Measurements from ENCODE around the gene EIPR1. TPM values are rescaled to one million over a fixed set of nuclear protein-coding genes. Genes with fewer than 3 reads are reported as not detected.

The EIPR1 gene
- polyA plus RNA-seq, 1 experiment: 49.2 TPM

DNA sequence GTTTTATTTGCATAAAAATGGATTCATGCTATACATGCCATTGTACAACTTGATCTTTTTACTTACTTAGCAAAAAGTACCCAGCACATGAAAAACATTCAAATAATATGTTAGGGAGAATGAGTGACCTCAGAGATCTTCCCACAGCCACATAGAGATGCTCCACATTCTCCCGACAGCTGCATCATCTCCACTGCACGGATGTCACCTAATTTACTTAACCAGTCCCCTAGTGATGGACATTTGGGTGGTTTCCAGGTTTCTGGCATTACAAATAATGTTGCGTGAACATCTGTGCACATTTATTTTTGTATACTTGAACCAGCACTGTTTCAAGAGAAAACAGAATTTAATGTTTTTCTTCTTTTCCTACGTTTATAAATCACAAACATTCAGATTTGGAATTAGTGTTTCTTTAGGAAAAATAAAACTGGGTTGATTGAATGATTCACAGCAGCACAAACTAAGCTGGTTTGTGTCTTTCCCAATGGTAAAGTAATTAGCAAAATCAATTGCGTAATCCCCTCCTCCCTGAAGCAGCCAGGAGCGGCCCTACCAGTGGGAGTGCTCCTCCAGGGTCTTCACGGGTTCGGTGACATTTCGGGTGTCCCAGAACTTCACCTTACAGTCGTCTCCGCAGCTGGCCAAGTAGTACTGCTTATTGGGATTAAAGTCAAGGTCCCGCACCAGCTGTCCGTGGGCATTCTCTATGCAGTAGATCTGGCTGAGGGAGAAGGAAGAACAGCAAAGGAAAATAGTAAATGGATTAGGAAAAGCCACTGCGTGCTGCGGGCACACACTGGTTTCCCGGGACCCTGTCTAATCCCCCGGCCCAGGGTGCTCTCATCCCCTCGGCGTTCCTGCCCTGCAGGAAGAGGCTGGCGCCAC, 183.9 kb downstream of the EIPR1 start:
- no peaks in the 10 kb centered on the region for H3K27me3 ChIP-seq (ENCODE audit: control insufficient read depth, insufficient read depth, low read length)
- no peak overlapping the region for H3K4me3 ChIP-seq (ENCODE audit: low read depth, low read length)
- CTCF ChIA-PET: no interaction called here
- no peak for DNase-seq (ENCODE audit: low read depth)
- POLR2A ChIA-PET: no interaction called here
- TF ChIP-seq, protein P1, sequence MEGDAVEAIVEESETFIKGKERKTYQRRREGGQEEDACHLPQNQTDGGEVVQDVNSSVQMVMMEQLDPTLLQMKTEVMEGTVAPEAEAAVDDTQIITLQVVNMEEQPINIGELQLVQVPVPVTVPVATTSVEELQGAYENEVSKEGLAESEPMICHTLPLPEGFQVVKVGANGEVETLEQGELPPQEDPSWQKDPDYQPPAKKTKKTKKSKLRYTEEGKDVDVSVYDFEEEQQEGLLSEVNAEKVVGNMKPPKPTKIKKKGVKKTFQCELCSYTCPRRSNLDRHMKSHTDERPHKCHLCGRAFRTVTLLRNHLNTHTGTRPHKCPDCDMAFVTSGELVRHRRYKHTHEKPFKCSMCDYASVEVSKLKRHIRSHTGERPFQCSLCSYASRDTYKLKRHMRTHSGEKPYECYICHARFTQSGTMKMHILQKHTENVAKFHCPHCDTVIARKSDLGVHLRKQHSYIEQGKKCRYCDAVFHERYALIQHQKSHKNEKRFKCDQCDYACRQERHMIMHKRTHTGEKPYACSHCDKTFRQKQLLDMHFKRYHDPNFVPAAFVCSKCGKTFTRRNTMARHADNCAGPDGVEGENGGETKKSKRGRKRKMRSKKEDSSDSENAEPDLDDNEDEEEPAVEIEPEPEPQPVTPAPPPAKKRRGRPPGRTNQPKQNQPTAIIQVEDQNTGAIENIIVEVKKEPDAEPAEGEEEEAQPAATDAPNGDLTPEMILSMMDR (IDR thresholded peaks at IDR 0.05; ENCODE audit: insufficient read depth, low read depth, low read length): no peak
- peaks cover 4% of the 10 kb centered on the region for H3K36me3 ChIP-seq (ENCODE audit: control insufficient read depth, insufficient read depth, low read length)

DNA sequence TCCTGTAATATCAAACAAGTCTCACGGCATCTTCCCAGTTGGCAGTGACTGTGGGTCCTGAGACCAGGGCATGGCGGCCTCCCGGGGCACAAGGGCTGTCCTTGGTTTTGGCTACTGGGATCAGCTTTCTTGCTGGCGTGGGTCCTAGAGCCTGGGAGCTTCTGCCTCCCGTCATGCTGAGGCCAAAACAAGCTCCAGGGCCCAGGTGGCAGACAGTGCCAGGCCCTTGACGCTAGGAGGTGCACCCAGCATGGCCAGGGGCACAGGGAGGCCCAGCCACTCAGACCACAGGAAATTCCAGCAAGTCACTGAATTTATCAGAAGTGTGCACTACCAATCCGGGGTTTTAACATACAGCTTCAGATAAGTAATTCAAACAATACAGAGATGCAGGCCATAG, 184.7 kb downstream of the EIPR1 start:
- CTCF ChIA-PET: no interaction called here

DNA sequence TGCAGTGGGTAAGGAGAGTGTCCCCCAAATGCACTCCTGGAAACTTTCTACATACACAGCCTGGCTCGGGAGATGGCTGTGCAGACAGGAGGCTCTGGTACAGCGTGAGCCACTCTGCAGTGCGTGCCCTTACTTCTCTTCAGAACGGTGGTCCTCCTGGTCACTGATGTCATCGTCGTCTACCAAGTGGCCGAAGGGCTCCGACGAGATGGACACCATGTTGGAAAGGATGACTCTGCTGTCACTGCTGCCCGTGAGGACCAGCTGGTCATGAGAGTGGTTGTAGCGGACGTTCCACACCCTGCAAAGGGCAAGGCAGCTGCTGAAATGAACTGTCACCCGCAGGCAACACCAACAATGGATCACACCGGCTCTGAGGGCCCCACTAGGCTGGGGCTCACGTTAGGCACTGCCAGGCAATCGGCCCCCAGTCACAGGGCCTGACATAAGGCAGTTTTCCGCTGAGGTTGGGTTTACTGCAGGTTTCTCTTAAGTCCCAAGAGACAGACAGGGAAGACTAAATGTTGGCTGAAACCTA, 185.3 kb downstream of the EIPR1 start:
- Histone ChIP-seq H3K36me3 (ENCODE audit: control insufficient read depth, insufficient read depth, low read length) (peaks cover 4% of the 10 kb centered on the region), H3K4me3 (ENCODE audit: low read depth, low read length) (no peak overlapping the region), H3K27me3 (ENCODE audit: control insufficient read depth, insufficient read depth, low read length) (no peaks in the 10 kb centered on the region)
- no peak for DNase-seq (ENCODE audit: low read depth)
- ChIA-PET POLR2A (no interaction called here), CTCF (no interaction called here)
- TF ChIP-seq, protein P1 (IDR thresholded peaks at IDR 0.05; ENCODE audit: insufficient read depth, low read depth, low read length): no peak

More for the DNA sequence above, 184.7 kb downstream of the EIPR1 start:
- POLR2A ChIA-PET: no interaction called here
- TF ChIP-seq, protein P1 (IDR thresholded peaks at IDR 0.05; ENCODE audit: insufficient read depth, low read depth, low read length): no peak
- no peaks in the 10 kb centered on the region for H3K27me3 ChIP-seq (ENCODE audit: control insufficient read depth, insufficient read depth, low read length)
- peaks cover 4% of the 10 kb centered on the region for H3K36me3 ChIP-seq (ENCODE audit: control insufficient read depth, insufficient read depth, low read length)
- H3K4me3 ChIP-seq (ENCODE audit: low read depth, low read length): no peak overlapping the region
- DNase-seq (ENCODE audit: low read depth): no peak

DNA sequence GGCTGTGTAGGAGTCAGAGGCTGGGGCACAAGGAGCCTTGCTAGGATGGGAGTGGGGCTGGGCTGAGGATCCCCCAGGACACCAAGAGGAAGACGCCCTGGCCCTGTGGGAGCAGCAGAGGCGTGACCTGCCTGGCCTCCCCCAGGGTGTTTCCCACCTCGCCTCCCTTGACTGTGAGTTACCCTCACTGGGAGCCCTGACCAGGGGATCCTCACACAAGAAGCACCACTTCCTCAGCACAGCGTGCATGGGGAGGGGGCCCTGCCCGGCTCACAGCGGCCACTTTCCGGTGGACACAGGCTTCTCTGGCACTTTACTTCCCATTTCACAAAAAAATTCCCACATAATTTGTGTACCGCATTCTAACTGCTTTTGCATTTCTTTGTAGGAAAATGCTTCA, 187.7 kb downstream of the EIPR1 start:
- DNase-seq (ENCODE audit: low read depth): no peak
- H3K36me3 ChIP-seq (ENCODE audit: control insufficient read depth, insufficient read depth, low read length): peaks cover 5% of the 10 kb centered on the region
- ChIA-PET POLR2A (no interaction called here), CTCF (interaction anchor here (1.1 kb wide), 1 partner anchor 26 kb away, joined by 3 read pairs; no protein-coding TSS in a partner anchor)
- TF ChIP-seq, protein P1 (IDR thresholded peaks at IDR 0.05; ENCODE audit: insufficient read depth, low read depth, low read length): no peak
- no peak overlapping the region for H3K4me3 ChIP-seq (ENCODE audit: low read depth, low read length)
- no peaks in the 10 kb centered on the region for H3K27me3 ChIP-seq (ENCODE audit: control insufficient read depth, insufficient read depth, low read length)

DNA sequence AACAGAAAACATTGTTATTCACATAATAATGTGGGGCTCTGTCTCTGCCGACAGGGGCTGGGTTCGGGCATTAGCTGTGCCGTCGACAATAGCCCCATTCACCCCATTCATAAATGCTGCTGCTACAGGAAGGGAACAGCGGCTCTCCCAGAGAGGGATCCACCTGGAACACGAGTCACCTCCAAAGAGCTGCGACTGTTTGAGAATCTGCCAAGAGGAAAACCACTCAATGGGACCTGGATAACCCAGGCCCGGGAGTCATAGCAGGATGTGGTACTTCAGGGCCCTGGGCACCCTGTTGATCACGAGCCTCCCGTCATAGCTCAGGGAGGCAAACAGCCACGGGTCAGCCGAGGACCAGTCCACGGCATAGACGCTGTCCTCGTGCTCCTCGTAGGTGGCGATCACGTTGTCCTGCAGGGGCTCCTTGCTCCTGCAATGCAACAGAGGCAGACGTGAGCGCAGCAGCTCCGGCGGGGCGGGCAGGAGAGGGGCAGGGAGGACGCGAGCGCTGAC, 188.5 kb downstream of the EIPR1 start:
- DNase-seq (ENCODE audit: low read depth): no peak
- ChIA-PET POLR2A (no interaction called here), CTCF (no interaction called here)
- Histone ChIP-seq H3K27me3 (ENCODE audit: control insufficient read depth, insufficient read depth, low read length) (no peaks in the 10 kb centered on the region), H3K4me3 (ENCODE audit: low read depth, low read length) (no peak overlapping the region), H3K36me3 (ENCODE audit: control insufficient read depth, insufficient read depth, low read length) (peaks cover 5% of the 10 kb centered on the region)
- TF ChIP-seq, protein P1 (IDR thresholded peaks at IDR 0.05; ENCODE audit: insufficient read depth, low read depth, low read length): no peak
